Posterior cingulate gyrus (tissue), 11 donors: ENCODE results near the gene PRG3.

ENCODE experiments used
- DNase-seq, 10 donors: peaks; one replicate each; pipeline versions ENCODE4 v3.0.0 to v3.0.0-alpha.2; 2020 to 2021; ENCODE audit warnings: mixed read lengths in 3 of 10
- intact Hi-C: fragments of 100-400 bp; cut with DNase I; formaldehyde crosslinking; loops from one replicate; pipeline ENCODE4 v1.15.1; 2023

The PRG3 gene, protein sequence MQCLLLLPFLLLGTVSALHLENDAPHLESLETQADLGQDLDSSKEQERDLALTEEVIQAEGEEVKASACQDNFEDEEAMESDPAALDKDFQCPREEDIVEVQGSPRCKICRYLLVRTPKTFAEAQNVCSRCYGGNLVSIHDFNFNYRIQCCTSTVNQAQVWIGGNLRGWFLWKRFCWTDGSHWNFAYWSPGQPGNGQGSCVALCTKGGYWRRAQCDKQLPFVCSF

DNA sequence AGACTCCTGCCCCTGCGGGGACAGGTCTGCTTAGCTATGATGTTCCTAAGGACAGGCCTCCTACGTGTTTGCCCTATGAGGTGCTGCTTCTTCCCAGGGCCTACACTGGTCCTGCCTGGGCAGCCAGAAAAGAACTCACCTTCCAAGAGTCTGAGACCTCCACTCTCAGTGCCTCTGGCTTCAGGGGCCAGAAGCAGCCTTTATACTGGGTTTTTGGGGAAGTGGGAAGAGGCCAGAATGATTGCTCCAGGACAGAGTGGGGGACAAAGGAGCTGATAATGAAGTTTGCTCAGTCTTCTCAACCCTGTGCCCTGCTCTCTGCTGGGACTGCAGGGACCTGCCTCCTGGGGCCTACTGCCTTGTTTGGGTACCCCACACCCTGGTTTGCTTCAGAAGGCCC, at the start of gene PRG3:
PRG3 (minus strand) TSS at position 176 of the 400 bp plus-strand sequence. CDS start 442 bp downstream, outside the sequence.
- DNase-seq = peak in 1 of 10 donors; percentile 20
- intact Hi-C loops = no loop called here

DNA sequence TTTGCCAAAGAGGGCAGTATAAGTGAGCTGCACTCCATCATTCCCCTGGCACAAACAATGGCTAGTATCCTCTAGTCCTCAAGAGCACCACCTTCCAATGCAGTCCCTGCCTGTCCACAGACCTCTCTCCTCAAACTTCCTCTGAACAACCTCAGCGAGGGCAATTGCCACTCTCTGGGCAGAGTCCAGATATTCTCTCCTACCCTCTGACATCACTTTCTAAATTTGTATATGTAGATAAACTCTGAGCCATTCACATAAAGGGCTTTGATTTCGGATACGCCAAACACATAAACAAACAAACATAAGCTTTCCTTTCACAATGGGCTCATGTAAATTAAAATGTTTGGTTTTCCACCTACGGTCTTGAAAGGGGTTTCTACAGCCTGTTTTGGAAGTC, 49.0 kb upstream of the PRG3 start:
- intact Hi-C loops = no loop called here
- no peak for DNase-seq

DNA sequence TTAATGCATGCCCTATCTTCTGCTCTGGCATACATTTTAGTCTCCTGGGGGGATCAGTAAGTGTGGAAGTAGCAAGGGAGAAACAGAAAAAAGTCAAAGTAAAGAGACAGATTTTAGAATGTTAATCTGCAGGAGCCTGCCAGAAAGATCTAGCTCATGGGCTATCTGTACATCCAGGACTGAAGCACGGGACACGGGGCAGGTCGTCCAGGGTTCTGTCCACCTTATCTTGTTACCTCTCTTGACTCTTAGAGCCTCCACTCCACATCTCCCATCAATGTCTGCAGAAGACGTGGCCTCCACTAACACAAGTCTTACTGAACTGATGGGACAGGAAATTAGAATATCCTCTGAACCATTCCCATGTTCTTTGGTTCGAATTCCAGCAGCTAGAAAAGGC, 47.7 kb upstream of the PRG3 start:
- no peak for DNase-seq
- intact Hi-C loops = no loop called here

DNA sequence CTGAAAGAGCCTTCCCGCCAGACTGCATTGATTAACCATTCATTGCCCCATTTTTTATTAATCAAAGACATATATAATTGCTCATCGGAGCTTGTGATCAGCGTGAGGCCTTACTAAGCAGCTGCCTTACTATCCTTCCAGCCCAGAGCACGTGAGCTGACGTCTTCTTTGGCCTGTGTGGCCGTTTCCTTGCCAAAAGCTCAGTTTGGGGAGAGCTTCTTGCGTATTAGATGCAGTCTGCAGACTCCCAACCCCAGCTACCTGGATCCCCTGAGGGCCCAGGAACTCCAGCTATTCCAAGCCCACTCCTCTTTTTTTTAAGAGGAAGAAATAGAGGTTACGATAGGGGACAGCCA, 46.8 kb upstream of the PRG3 start:
- intact Hi-C loops = no loop called here
- peak in 4 of 10 donors; percentile 31 to 80 (median 56) for DNase-seq

DNA sequence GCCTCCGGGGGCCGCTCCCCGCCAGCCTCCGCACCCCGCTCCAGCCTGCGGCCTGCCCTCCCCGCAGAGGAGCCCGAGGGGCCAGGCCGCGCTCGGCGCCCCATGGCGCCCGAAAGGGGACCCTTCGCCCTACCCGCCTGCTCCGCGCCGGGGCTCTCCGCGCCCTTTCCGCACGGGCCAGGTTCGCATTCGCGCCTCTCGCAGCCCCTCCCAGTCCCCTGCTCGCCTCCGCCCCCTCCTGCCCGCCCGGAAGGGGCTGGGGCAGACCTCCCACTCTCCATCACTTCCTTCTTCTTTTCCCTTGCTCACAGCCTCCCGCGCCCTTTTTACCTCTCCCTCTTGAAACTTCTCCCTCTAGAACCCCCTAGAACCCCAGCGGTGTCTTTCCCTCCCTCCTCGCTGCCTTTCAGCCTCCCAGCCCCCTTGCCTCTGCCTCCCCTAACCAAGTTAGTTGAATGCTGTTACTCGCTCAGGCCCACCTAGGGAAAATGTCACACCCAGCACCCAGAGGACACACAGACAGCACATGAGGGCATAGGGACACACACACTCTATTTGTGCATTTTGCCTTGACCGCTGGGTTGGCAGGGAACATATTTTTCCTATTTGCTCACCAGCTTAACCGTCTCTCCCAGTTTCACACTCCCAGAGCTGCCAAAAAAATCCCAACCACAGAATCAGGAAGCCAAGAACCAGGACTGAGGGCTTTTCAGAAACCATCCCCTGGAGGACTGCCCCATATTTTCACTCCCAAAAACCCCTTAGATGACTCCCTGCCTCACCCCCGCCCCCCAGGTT, 46.2 kb upstream of the PRG3 start, which contains the start of gene SLC43A3:
SLC43A3 (minus strand) TSS at position 193 of the 798 bp plus-strand sequence. CDS start 949 bp downstream, outside the sequence.
- intact Hi-C loops = no loop called here
- DNase-seq = peak in 6 of 10 donors; percentile 21 to 86 (median 37)

DNA sequence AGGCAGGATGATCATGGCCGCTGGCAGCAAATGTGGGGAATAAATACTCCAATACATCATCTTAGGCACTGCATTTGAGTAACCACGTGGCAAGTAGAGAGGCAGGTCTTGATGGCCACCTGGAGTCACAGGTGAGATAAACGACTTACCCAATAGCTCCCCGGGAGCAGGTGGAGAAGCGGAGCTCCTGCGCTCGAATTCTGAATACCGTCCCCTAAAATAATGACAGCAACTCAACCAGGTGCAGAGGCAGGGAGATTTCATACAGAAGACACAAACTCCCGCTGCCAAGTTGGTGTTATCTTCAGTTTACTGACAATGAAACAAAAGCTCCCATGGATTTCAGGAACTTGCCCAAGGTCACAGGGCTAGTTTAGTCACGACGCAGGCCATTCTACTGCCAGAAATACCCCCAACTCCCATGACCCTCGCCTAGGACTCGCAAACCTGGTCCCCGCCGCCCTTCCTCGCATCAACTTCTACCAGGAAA, 45.5 kb upstream of the PRG3 start:
- intact Hi-C loops = no loop called here
- DNase-seq = peak in 1 of 10 donors; percentile 30

DNA sequence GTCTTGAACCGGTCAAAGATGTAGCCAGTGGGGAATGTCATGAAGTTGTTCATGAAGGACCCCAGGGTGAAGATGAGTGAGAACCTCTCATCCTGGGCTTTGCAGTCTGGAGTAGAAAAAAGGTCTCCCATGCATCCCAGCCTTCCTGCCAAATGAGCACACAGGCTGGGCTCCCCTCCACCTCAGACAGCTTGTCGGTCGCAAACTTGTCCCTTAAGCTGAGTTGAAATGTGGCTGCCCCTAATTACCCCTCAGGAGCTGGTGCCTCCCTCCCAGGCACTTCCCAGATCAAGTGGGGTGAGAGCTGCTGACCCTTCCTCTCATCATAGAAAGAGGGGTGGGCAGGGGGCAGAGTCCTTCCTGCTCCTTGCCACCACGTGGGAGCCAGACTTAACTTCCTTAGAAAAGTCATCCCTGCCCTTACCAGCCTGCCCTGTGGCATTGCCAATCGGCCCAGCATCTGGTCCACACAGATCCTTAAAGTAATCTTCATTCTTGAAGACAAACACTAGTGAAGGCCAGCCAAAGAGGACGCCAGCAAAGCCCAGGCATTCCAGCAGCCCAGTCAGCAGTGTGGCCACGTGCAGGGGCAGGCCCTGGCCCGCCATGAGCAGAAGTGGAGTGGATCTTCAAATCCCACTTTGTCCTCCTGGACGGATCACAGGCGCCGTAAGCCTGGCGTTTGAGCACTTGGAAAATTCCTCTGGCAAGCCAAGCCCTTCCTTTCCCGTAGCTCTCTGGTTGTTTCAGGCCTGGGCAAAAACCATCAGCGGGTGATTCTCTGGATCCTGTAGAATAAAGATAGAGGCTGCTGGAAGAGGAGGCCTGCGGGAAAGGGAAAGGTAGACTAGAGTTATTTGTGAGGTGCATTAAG, 44.9 kb upstream of the PRG3 start:
- DNase-seq = peak in 1 of 10 donors; percentile 77
- intact Hi-C loops = no loop called here

DNA sequence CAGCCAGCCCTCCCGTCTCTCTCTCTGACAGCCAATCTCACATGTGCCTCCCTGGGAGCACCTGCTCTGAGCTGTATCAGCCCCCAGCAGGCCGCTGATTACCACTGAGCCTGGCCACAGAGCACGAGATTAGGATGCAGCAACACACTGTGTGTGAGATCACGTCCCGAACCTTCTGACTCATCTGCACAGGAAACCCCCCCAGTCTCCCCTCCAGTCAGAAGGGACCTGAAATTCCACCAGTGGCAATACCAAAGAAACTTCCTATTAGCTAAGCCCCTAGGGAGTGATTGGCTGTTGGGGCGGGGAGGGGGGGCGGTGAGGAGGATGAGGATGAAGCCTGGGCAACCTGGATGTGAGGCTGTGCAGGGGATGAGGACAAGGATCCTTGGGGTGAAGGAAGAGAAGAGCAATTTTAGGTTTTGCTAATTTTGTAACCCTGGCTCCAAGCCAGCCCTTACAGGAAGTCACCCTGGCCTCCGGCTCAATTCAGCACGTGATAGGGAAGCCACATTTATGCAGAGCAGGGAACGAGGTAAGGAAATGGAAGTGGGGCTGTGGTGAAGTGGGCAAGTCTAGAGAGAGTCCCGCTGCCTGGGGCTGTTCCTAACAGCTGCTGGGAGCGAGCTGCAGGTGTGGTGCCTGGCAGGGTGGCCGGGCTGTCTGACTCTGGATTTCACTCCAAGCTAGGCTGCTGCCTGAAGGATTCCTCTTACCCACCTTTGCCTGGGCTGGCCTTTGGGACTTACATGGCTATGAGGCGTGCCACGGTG, 44.0 kb upstream of the PRG3 start:
- intact Hi-C loops = no loop called here

DNA sequence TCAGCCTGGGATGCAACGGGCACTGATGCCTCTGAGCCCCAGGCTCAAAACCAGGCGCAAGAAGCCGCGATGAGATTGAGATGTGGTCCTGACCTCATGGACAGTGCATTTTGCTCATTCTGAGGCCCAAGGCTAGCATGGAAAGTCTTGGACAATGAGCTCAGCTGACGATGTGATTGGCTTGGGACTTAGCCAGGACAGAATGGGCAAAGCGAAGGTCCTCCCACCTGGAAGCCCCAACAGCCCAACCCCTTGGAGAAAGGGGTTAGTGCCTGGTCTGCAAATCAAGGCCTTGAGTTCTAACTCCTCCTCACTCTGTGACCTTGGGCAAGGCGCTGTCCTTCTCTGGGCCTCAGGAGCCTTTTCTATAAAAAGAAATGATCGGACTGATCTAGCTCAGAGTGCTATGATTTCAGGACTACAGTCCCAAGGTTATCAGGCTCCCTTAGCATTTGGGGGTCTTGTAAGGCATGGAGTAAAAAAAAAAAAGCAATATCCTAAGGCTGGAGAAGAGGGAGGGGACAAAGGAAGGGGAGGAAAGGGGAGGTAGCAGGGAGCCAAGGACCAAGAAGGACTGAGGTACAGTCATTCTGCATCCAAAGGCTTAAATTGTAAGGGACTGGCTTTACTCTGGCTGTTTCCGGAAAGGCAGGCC, 43.3 kb upstream of the PRG3 start:
- intact Hi-C loops = no loop called here

More for the DNA sequence above, 44.0 kb upstream of the PRG3 start:
- DNase-seq = peak in 2 of 10 donors; percentile 32 to 70

DNA sequence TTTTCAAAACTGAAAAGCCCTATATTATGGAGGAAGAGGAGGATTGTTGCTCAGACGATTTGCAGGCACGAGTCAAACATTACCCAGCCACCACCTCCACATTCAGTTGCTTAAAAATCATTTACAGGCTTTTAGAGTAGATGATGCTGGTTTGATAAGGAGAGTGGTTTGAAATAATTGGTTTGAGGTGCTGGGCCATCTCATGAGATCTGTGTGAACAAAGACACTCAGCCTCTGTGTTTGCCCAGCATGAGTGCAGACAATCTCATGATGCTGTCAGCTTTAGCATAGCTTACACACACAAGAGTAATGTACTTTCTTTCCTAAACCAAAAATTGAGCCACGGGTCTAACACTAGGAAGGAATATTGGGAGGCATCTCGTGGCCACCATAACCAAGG, 41.7 kb upstream of the PRG3 start:
- intact Hi-C loops = no loop called here
- no peak for DNase-seq

More for the DNA sequence above, 43.3 kb upstream of the PRG3 start:
- DNase-seq = peak in 1 of 10 donors; percentile 49

DNA sequence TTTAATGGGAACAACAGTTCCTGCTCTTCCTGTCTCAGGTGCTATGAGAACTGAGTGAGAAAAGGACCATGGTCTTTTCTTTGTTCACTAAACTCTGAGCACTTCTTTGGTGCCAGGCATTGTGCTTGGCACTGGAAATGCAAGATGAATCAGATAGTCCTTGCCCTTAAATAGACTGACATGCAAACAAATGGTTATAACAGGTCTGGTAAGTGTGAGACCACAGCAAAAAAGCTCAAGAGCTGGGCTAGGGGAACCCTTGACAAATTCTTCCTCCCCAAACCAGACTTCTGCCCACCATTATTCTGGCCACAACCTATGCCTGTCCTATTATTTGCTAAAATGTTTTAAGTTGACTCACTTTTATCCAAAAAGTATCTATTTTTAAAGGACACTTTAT, 40.9 kb upstream of the PRG3 start:
- DNase-seq = no peak
- intact Hi-C loops = no loop called here

DNA sequence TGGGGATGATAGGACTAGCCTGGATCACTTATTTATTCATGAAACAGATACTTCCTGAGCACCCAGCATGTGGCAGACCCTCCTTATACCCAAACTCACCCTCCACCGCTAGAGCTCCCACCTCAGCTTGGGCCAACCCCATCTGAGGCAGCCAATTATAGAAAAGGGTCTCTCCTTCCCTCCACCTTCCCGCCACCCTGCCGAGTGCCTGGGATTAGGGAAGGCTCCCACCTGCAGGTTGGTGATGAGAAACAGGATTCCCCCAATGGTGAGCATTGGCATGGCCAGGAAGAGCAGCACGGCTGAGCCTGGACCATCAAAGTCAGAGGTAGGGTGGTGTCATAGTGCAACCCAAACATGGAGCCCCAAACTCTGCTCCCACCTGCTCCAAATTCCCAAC, 40.1 kb upstream of the PRG3 start:
- no peak for DNase-seq
- intact Hi-C loops = no loop called here

DNA sequence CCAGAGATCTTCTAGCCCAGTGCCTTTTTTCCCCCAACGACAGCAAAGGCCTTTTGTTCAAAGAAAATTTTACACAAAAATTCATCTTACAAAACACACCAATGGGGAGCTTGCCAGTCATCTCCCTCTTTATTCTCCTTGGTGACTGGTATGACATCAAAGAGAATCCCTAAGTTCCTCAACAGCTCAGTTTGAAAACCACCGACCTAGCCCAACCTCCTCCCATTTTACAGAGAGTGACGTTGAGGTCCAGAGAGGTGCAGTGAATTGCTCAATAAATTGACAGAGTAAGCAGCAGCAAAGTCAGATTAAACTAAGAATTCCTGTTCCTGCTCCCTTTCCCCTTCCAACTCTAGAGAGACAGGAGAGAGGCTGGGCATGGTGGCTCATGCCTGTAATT, 38.2 kb upstream of the PRG3 start:
- intact Hi-C loops = no loop called here
- DNase-seq = no peak

DNA sequence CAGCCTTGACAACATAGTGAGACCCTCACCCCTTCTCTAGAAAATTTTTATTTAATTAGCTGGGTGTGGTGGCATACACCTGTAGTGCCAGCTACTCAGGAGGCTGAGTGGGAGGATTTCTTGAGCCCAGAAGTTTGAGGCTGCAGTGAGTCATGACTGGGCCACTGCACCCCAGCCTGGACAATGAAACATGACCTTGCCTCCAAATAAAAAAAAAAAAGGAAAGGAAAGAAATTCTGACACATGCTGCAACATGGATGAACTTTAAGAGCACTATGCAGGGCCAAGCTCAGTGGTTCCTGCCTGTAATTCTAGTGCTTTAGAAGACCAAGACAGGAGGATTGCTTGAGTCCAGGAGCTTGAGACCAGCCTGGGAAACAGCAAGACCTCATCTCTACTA, 37.2 kb upstream of the PRG3 start:
- intact Hi-C loops = no loop called here
- no peak for DNase-seq

DNA sequence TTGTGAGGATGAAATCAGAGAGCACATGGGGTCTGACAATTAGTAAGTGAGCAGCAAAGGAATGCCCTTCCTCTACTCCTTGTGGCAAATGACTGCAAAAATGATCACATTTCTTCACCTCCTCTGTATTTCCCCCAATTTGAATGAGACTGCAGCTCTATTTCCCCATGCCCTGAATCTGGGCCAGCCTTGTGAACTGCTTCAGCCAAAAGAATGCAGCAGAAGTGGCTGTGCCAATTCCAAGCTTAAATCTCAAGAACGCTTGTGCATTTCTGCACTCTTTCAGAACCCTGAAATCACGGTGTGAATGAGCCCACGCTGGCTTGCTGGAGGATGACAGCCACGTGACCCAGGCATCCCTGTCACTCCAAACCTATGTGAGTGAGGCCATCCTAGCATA, 36.1 kb upstream of the PRG3 start:
- DNase-seq = no peak
- intact Hi-C loops = no loop called here

DNA sequence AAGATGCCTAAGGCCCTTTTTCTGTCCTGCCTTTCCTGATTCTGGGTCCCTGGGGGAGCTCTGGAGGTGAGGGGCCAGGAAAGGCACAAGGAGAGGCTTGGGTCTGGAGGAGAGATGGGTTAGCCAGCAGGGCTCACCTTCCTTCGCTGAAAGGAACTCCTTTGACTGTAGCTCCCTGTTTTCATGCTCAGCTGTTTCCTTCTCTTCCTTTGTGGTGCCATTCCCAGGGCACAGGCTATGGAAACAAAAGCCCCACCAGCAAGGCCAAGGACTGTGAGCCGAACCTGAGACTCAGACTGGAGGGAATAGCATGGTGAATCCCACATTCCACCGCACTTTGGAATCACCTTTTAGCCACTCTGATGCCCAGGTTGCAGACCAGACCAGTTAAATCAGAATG, 35.5 kb upstream of the PRG3 start:
- intact Hi-C loops = no loop called here
- no peak for DNase-seq

DNA sequence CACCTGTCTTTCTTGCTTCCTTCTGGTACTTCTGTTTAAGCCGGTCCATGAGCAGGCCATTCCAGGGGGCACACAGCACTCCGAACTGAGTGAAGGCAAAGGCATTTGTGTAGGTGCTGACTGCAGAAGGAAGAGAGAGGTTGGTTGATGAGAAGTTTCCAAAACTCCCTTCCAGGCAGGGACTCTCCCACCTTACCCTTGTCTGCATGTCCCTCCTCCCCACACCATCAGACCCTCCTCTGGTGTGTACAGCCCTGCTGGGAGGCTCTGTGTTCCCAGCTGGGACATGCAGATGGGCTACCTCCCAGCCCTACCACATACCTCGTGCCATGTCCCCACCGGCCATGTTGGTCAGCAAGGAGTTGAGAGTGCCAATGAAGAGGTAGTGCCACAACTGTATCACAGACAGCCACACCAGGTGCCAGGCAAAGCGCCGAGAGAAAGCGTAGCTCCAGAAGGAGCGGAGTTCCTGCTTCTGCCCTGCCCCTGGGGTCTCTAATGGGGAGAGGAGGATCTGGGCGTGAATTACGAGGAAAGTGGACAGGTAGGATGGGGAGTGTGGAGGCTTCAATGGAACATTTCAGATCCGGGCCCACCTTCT, 33.8 kb upstream of the PRG3 start:
- intact Hi-C loops = no loop called here
- no peak for DNase-seq

DNA sequence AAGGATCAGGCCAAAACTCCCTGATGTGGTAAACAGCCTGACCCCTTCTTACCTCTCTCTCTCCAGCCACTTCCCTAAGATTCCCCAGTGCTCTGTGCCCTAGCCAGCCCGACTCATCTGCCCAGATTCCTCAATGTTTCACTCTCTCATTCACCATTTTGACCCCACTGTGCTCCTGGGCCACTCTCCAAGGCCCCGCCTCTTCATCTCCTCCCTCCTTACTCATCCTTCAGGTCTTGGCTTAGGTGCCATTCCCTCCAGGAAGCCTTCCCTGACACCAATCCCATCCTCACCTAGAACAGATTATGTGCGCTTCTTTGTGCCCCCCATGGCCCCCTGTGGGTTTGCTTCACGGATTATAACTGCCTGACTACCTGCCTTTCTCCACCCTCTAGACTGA, 32.7 kb upstream of the PRG3 start:
- intact Hi-C loops = no loop called here
- no peak for DNase-seq

DNA sequence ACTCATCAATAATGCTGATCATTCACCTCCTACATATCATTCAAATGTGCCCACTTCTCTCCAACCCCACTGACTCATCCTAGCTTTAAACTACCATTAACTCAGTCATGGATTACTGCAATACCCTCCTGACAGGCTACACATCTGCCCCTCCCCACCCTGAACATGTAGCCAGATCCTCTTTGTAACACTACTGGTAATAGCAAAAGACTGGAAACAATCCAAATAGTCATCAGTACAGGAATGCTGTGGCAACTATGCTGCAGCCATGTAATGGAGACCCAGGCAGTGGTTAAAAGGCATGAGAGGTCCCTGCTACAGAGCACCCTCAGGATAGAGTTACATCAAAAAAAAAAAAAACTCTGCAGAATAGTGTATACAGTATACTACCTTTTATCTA, 29.3 kb upstream of the PRG3 start:
- no peak for DNase-seq
- intact Hi-C loops = no loop called here
